H9 (cell line): ENCODE results near the gene CNRIP1. TPM values are rescaled to one million over a fixed set of nuclear protein-coding genes. Genes with fewer than 3 reads are reported as not detected.

ENCODE experiments used
- DNase-seq: peaks from one replicate; pipeline ENCODE4 v3.0.0-alpha.2; 2017
- H2AFZ ChIP-seq: one replicate; pipeline ENCODE4 v1.6.1; 2013; ENCODE audit warnings: mild to moderate bottlenecking, low read length, control low read depth, moderate library complexity
- H2AK5ac ChIP-seq: 2 replicates; pipeline ENCODE4 v1.6.1; 2013; ENCODE audit warnings: low read length, control low read depth, mixed read lengths; ENCODE audit not compliant: insufficient read length
- H2BK120ac ChIP-seq: one replicate; pipeline ENCODE4 v1.6.1; 2013; ENCODE audit warnings: low read depth, mild to moderate bottlenecking, low read length, control low read depth, inconsistent platforms; ENCODE audit not compliant: poor library complexity, severe bottlenecking
- H2BK12ac ChIP-seq: 2 replicates; pipeline ENCODE4 v1.6.1; 2013; ENCODE audit warnings: low read length, control low read depth, mixed read lengths, low read depth; ENCODE audit not compliant: insufficient read length
- H2BK15ac ChIP-seq: 2 replicates; pipeline ENCODE4 v1.6.1; 2013; ENCODE audit warnings: low read depth, low read length, control low read depth
- H2BK20ac ChIP-seq: one replicate; pipeline ENCODE4 v1.6.1; 2013; ENCODE audit warnings: low read depth, mild to moderate bottlenecking, low read length, control low read depth, inconsistent platforms; ENCODE audit not compliant: poor library complexity, severe bottlenecking
- H2BK5ac ChIP-seq: 2 replicates; pipeline ENCODE4 v1.6.1; 2013; ENCODE audit warnings: low read length, control low read depth, mixed read lengths; ENCODE audit not compliant: insufficient read length
- H3K14ac ChIP-seq: 2 replicates; pipeline ENCODE4 v1.6.1; 2013; ENCODE audit warnings: low read length, control low read depth; ENCODE audit not compliant: insufficient read depth
- H3K18ac ChIP-seq: 2 replicates; pipeline ENCODE4 v1.6.1; 2013; ENCODE audit warnings: low read depth, mild to moderate bottlenecking, mixed read lengths, low read length, control low read depth; ENCODE audit not compliant: insufficient read length
- H3K23ac ChIP-seq: 2 replicates; pipeline ENCODE4 v1.6.1; 2013; ENCODE audit warnings: low read length, control low read depth, mixed read lengths, low read depth; ENCODE audit not compliant: insufficient read length
- H3K23me2 ChIP-seq: 2 replicates; pipeline ENCODE4 v1.6.1; 2013; ENCODE audit warnings: low read depth, mild to moderate bottlenecking, mixed read lengths, low read length, control low read depth; ENCODE audit not compliant: insufficient read length, poor library complexity, severe bottlenecking
- H3K27ac ChIP-seq: 2 replicates; pipeline ENCODE4 v1.5.1; 2013; ENCODE audit warnings: low read length, control low read depth, mixed read lengths, low read depth; ENCODE audit not compliant: insufficient read length
- H3K27me3 ChIP-seq: 2 replicates; pipeline ENCODE4 v1.6.1; 2013; ENCODE audit warnings: low read length, control low read depth, inconsistent platforms; ENCODE audit not compliant: insufficient read depth
- H3K4ac ChIP-seq: 2 replicates; pipeline ENCODE4 v1.6.1; 2013; ENCODE audit warnings: low read depth, mild to moderate bottlenecking, control low read depth, inconsistent platforms, low read length, moderate library complexity
- H3K4me1 ChIP-seq: 2 replicates; pipeline ENCODE4 v1.6.1; 2013; ENCODE audit warnings: low read length, control low read depth, inconsistent platforms; ENCODE audit not compliant: insufficient read depth
- H3K4me2 ChIP-seq: 2 replicates; pipeline ENCODE4 v1.6.1; 2013; ENCODE audit warnings: low read length, control low read depth, mixed read lengths; ENCODE audit not compliant: insufficient read length, insufficient read depth
- H3K56ac ChIP-seq: 2 replicates; pipeline ENCODE4 v1.6.1; 2013; ENCODE audit warnings: low read depth, mild to moderate bottlenecking, mixed read lengths, low read length, control low read depth; ENCODE audit not compliant: insufficient read length
- H3K79me1 ChIP-seq: 2 replicates; pipeline ENCODE4 v1.6.1; 2013; ENCODE audit warnings: low read depth, mild to moderate bottlenecking, moderate library complexity, low read length, control low read depth, inconsistent platforms; ENCODE audit not compliant: insufficient read depth, poor library complexity, severe bottlenecking
- H3K79me2 ChIP-seq: 2 replicates; pipeline ENCODE4 v1.6.1; 2013; ENCODE audit warnings: low read length, control low read depth, inconsistent platforms; ENCODE audit not compliant: insufficient read depth
- H3K9ac ChIP-seq: 2 replicates; pipeline ENCODE4 v1.6.1; 2013; ENCODE audit warnings: low read length, control low read depth, mixed read lengths; ENCODE audit not compliant: insufficient read length; ENCODE audit errors: extremely low read depth
- H3K9me3 ChIP-seq: one replicate; pipeline ENCODE4 v1.6.1; 2013; ENCODE audit warnings: low read depth, low read length, inconsistent platforms; ENCODE audit not compliant: control insufficient read depth
- H3T11ph ChIP-seq: one replicate; pipeline ENCODE4 v1.6.1; 2013; ENCODE audit warnings: mild to moderate bottlenecking, low read length, control low read depth, inconsistent platforms
- H4K20me1 ChIP-seq: one replicate; pipeline ENCODE4 v1.6.1; 2013; ENCODE audit not compliant: control insufficient read depth, insufficient read length, insufficient read depth
- H4K5ac ChIP-seq: 2 replicates; pipeline ENCODE4 v1.6.1; 2013; ENCODE audit warnings: low read depth, mild to moderate bottlenecking, mixed read lengths, low read length, control low read depth; ENCODE audit not compliant: insufficient read length
- H4K8ac ChIP-seq: replicated peaks from 2 replicates; pipeline ENCODE4 v1.6.1; 2013; ENCODE audit warnings: low read length, control low read depth, mixed read lengths, low read depth; ENCODE audit not compliant: insufficient read length
- H4K91ac ChIP-seq: 2 replicates; pipeline ENCODE4 v1.6.1; 2013; ENCODE audit warnings: low read depth, mild to moderate bottlenecking, moderate library complexity, mixed read lengths, low read length, control low read depth; ENCODE audit not compliant: insufficient read length
- H3K27ac Mint-ChIP-seq, 3 experiments: 2 replicates in 2 of 3; 3 replicates in 1 of 3; pipeline ENCODE4 v1.8.0; 2020 to 2021; ENCODE audit warnings: mixed read lengths in 3 of 3, mild to moderate bottlenecking in 1 of 3, moderate library complexity in 1 of 3
- H3K27me3 Mint-ChIP-seq: 2 replicates; pipeline ENCODE4 v1.8.0; 2021; ENCODE audit warnings: low read depth, mild to moderate bottlenecking, moderate library complexity, mixed read lengths
- H3K36me3 Mint-ChIP-seq, 3 experiments: 2 replicates in 2 of 3; 3 replicates in 1 of 3; pipeline ENCODE4 v1.8.0; 2020 to 2021; ENCODE audit warnings: low read depth in 3 of 3, mixed read lengths in 3 of 3; ENCODE audit not compliant: insufficient read depth in 1 of 3
- H3K4me1 Mint-ChIP-seq, 2 experiments: 2 replicates each; pipeline ENCODE4 v1.8.0; 2020; ENCODE audit warnings: mixed read lengths in 2 of 2
- H3K4me3 Mint-ChIP-seq, 2 experiments: 2 replicates in 1 of 2; 3 replicates in 1 of 2; pipeline ENCODE4 v1.8.0; 2020 to 2021; ENCODE audit warnings: mild to moderate bottlenecking in 2 of 2, mixed read lengths in 2 of 2, moderate library complexity in 1 of 2
- H3K9me3 Mint-ChIP-seq, 2 experiments: 2 replicates in 1 of 2; 3 replicates in 1 of 2; pipeline ENCODE4 v1.8.0; 2020; ENCODE audit warnings: mild to moderate bottlenecking in 2 of 2, mixed read lengths in 2 of 2, moderate library complexity in 1 of 2
- CTCF ChIP-seq: fragments of 200-600 bp; sonication (generic); conservative IDR thresholded peaks from 3 replicates; pipeline ENCODE4 v1.8.0; 2021; ENCODE audit warnings: antibody characterized with exemption, mild to moderate bottlenecking
- WGBS: extraction: QIAGEN DNeasy Blood & Tissue Kit; methylation state at CpG from one replicate; pipeline ENCODE4 v1.1.7; 2013; ENCODE audit warnings: missing lambda C conversion rate, low lambda C conversion rate, mixed read lengths; ENCODE audit not compliant: insufficient read length; ENCODE audit errors: extremely low coverage; 5-methylcytosine and 5-hydroxymethylcytosine counted together
- total RNA-seq: library from RNA; stranded (reverse); gene quantifications from 2 replicates; pipeline ENCODE4 v1.2.1, GENCODE V29; 2021

CNRIP1 gene
- total RNA-seq, 1 experiment from 2014 or later: 0.70 TPM

GRCh38 chr2:68294913-68295312 is 24.8 kb downstream of the CNRIP1 start:
- no peak overlapping the region for H4K8ac ChIP-seq
- H3K4me1 ChIP-seq: no peaks in the 10 kb centered on the region
- Mint-ChIP-seq H3K4me3 (no peak overlapping the region), H3K36me3 (no peaks in the 10 kb centered on the region), H3K27me3 (no peaks in the 10 kb centered on the region; the same call in 1 of the 2 replicates), H3K4me1 (no peaks in the 10 kb centered on the region), H3K9me3 (no peaks in the 10 kb centered on the region; a peak in 1 of 5 replicates), H3K27ac (no peak overlapping the region)
- H3T11ph ChIP-seq: no peak overlapping the region
- H3K18ac ChIP-seq: no peak overlapping the region
- no peaks in the 10 kb centered on the region for H3K79me1 ChIP-seq
- H2BK15ac ChIP-seq: no peak overlapping the region
- no peak overlapping the region for H2BK5ac ChIP-seq
- DNase-seq: no peak
- H2BK120ac ChIP-seq: no peak overlapping the region
- H4K91ac ChIP-seq: no peak overlapping the region
- H3K4me2 ChIP-seq: no peak overlapping the region
- H3K4ac ChIP-seq: no peak overlapping the region
- no peak overlapping the region for H3K27ac ChIP-seq
- no CpG with 5 or more reads among the region's 2 CpGs for WGBS
- no peaks in the 10 kb centered on the region for H3K9me3 ChIP-seq
- TF ChIP-seq CTCF: no peak
- no peak overlapping the region for H2AFZ ChIP-seq
- H2AK5ac ChIP-seq: no peak overlapping the region
- no peak overlapping the region for H3K56ac ChIP-seq
- no peaks in the 10 kb centered on the region for H3K79me2 ChIP-seq
- no peaks in the 10 kb centered on the region for H3K27me3 ChIP-seq
- H3K23ac ChIP-seq: no peak overlapping the region
- no peaks in the 10 kb centered on the region for H4K20me1 ChIP-seq
- H2BK12ac ChIP-seq: no peak overlapping the region
- H3K14ac ChIP-seq: no peak overlapping the region
- no peak overlapping the region for H4K5ac ChIP-seq
- H3K23me2 ChIP-seq: no peaks in the 10 kb centered on the region
- no peak overlapping the region for H3K9ac ChIP-seq
- H2BK20ac ChIP-seq: no peak overlapping the region
